Measurements from ENCODE around the gene MOBP. TPM values are rescaled to one million over a fixed set of nuclear protein-coding genes. Genes with fewer than 3 reads are reported as not detected.

Gene MOBP
- total and polyA plus RNA-seq, 2 of the 4 experiments (the other 2 are of a cell fraction), result not detected

DNA sequence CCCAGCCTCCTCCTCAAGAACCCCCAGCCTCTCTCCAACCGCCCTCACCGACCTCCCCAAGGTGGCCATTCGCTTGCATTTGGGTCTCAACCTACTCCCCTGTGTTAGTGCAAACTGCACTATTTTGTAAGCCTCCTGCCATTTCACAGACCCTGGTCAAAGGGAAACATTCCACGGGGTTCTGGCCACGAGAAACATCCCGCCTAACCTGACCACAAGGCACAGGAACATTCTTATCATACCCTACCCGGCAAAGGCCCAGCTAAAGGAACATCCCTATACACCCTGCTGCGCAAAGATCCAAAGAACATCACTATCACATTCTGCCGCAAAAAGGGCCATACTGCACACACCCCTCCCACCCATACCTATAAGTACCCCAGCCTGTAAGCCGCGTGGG, 38.0 kb upstream of the MOBP start:
- no peak overlapping the region for H3K4ac ChIP-seq (ENCODE audit: low read depth, low read length)
- no peaks in the 10 kb centered on the region for H3K9me3 ChIP-seq (ENCODE audit: control insufficient read depth, insufficient read depth, low read length)
- no peak overlapping the region for H4K5ac ChIP-seq (ENCODE audit: low read depth, low read length)
- dilution Hi-C loops (cut with HindIII; ENCODE audit: low sequenced_read_pairs, unreplicated experiment) (no loop called here), intact Hi-C loops (cut with micrococcal nuclease) (no loop called here), in situ Hi-C loops (cut with MboI; ENCODE audit: low sequenced_read_pairs) (no loop called here)
- H3K18ac ChIP-seq (ENCODE audit: low read depth, low read length), result no peak overlapping the region
- H3K27me3 ChIP-seq (ENCODE audit: control insufficient read depth, insufficient read depth, low read length), result no peaks in the 10 kb centered on the region
- BruUV-seq (replicated peaks), result no TSS peak
- H4K20me1 ChIP-seq (ENCODE audit: insufficient read depth, low read length), result no peaks in the 10 kb centered on the region
- H2BK5ac ChIP-seq (ENCODE audit: low read depth, low read length, poor library complexity, severe bottlenecking), result no peak overlapping the region
- H3K14ac ChIP-seq (replicated peaks; ENCODE audit: low read depth, low read length), result no peak overlapping the region
- no peak overlapping the region for H3K27ac ChIP-seq (ENCODE audit: insufficient read depth, low read length)
- no peak overlapping the region for H4K91ac ChIP-seq (ENCODE audit: insufficient read depth, low read depth, low read length)
- H2BK15ac ChIP-seq (ENCODE audit: low read depth, low read length), result no peak overlapping the region
- no peak for DNase-seq
- H2BK120ac ChIP-seq (ENCODE audit: low read depth, low read length), result no peak overlapping the region
- H3K23ac ChIP-seq (ENCODE audit: low read depth, low read length), result no peak overlapping the region
- no peak for TF ChIP-seq SMC3 (IDR thresholded peaks at IDR 0.05; ENCODE audit: low read depth, low read length)
- TF ChIP-seq CHD1 (IDR thresholded peaks at IDR 0.05; ENCODE audit: low read depth, low read length), result no peak
- no peak for TF ChIP-seq MAZ (IDR thresholded peaks at IDR 0.05; ENCODE audit: borderline replicate concordance, low read depth, low read length)
- TF ChIP-seq FOS (IDR thresholded peaks at IDR 0.05; ENCODE audit: low read depth, low read length), result no peak
- no peak for TF ChIP-seq RCOR1 (IDR thresholded peaks at IDR 0.05; ENCODE audit: insufficient replicate concordance, low read length)
- no peak for TF ChIP-seq CTCF (conservative IDR thresholded peaks at IDR 0.05; ENCODE audit: low read depth, low read length)
- no peak for TF ChIP-seq RFX5 (IDR thresholded peaks at IDR 0.05; ENCODE audit: low read depth, low read length)
- TF ChIP-seq BHLHE40 (IDR thresholded peaks at IDR 0.05; ENCODE audit: low read depth, low read length), result no peak
- no peak for TF ChIP-seq NFE2L2 (IDR thresholded peaks at IDR 0.05; ENCODE audit: low read depth, low read length)
- no peak for TF ChIP-seq CEBPB (IDR thresholded peaks at IDR 0.05; ENCODE audit: low read depth, low read length)
- TF ChIP-seq POLR2A (IDR thresholded peaks at IDR 0.05; ENCODE audit: low read depth, low read length), result no peak
- no peak for TF ChIP-seq RAD21 (IDR thresholded peaks at IDR 0.05; ENCODE audit: low read length)
- TF ChIP-seq MAFK (IDR thresholded peaks at IDR 0.05; ENCODE audit: low read depth, low read length), result no peak
- TF ChIP-seq MXI1 (IDR thresholded peaks at IDR 0.05; ENCODE audit: borderline replicate concordance, low read depth, low read length), result no peak
- TF ChIP-seq USF2 (IDR thresholded peaks at IDR 0.05; ENCODE audit: low read depth, low read length), result no peak
- no peak for TF ChIP-seq ELK1 (IDR thresholded peaks at IDR 0.05; ENCODE audit: borderline replicate concordance, low read depth, low read length)
- no peak overlapping the region for H2AK5ac ChIP-seq (ENCODE audit: low read depth, low read length)
- no peaks in the 10 kb centered on the region for H3K79me1 ChIP-seq (ENCODE audit: low read depth in 1 of 2, low read length in 2 of 2)
- no peak for ATAC-seq (ENCODE audit: low read depth)
- ChIA-PET CTCF (no interaction called here), POLR2A (ENCODE audit: unreplicated experiment) (no interaction called here)
- H4K8ac ChIP-seq (ENCODE audit: low read depth in 2 of 2, low read length in 2 of 2), result no peak overlapping the region
- peaks cover 4% of the 10 kb centered on the region; the same call in 1 of the 2 replicates for H3K9me1 ChIP-seq (ENCODE audit: insufficient read depth, low read length)
- no peak overlapping the region for H3K4me2 ChIP-seq (ENCODE audit: low read depth, low read length)
- no peak overlapping the region for H2AK9ac ChIP-seq (replicated peaks; ENCODE audit: low read depth, low read length, poor library complexity)
- peaks cover 5% of the 10 kb centered on the region for H3K4me1 ChIP-seq (ENCODE audit: control insufficient read depth, insufficient read depth, low read length)
- H3K56ac ChIP-seq (ENCODE audit: extremely low read depth, insufficient read depth, low read length), result no peak overlapping the region
- no peak overlapping the region for H2BK20ac ChIP-seq (ENCODE audit: low read depth, low read length)
- H3K36me3 ChIP-seq (ENCODE audit: control insufficient read depth, insufficient read depth, low read length), result no peaks in the 10 kb centered on the region
- 74% methylated on average over 8 of the region's 11 CpGs; no CpG with 5 or more reads in 1 of the 2 experiments for WGBS, 2 experiments (ENCODE audit: extremely low coverage in 2 of 2, insufficient read length in 1 of 2)
- no peak overlapping the region for H3K4me3 ChIP-seq (ENCODE audit: insufficient read depth, low read depth, low read length)
- no peak overlapping the region for H2AFZ ChIP-seq (replicated peaks; ENCODE audit: low read length, poor library complexity)
- H3K9ac ChIP-seq (ENCODE audit: low read depth, low read length), result no peak overlapping the region
